RWPE2 (cell line): ENCODE measurements around the gene GNAT2.

Experiments used
- ATAC-seq: fragments of 200-7000 bp; cut with Tn5 transposase; 3 replicates; pipeline ENCODE4 v1.9.1; 2021; ENCODE audit warnings: low read depth
- DNase-seq: peaks from one replicate; pipeline ENCODE4 v3.0.0-alpha.2; 2020; ENCODE audit warnings: low spot score
- H3K27ac ChIP-seq: fragments of 450-650 bp; 2 replicates; pipeline ENCODE4 v1.5.1; 2017; ENCODE audit warnings: mild to moderate bottlenecking; ENCODE audit not compliant: poor library complexity, severe bottlenecking
- H3K27me3 ChIP-seq: fragments of 250-450 bp; sonication (Bioruptor Pico); 2 replicates; pipeline ENCODE4 v1.5.1; 2021; ENCODE audit warnings: mild to moderate bottlenecking, moderate library complexity; ENCODE audit not compliant: insufficient read depth, poor library complexity, severe bottlenecking
- H3K36me3 ChIP-seq: fragments of 250-450 bp; sonication (Bioruptor Pico); 2 replicates; pipeline ENCODE4 v1.5.1; 2020; ENCODE audit warnings: low read depth, mild to moderate bottlenecking, moderate library complexity
- H3K4me1 ChIP-seq: fragments of 250-450 bp; sonication (Bioruptor Pico); 2 replicates; pipeline ENCODE4 v1.5.1; 2021; ENCODE audit warnings: mild to moderate bottlenecking, moderate library complexity; ENCODE audit not compliant: insufficient read depth, poor library complexity, severe bottlenecking
- H3K4me3 ChIP-seq: fragments of 250-450 bp; sonication (Bioruptor Pico); 2 replicates; pipeline ENCODE4 v1.5.1; 2021; ENCODE audit warnings: mild to moderate bottlenecking, moderate library complexity; ENCODE audit not compliant: severe bottlenecking
- H3K9me3 ChIP-seq: fragments of 250-450 bp; sonication (Bioruptor Pico); 2 replicates; pipeline ENCODE4 v1.5.1; 2021; ENCODE audit warnings: mild to moderate bottlenecking, moderate library complexity; ENCODE audit not compliant: severe bottlenecking
- CTCF ChIP-seq: fragments of 450-650 bp; IDR thresholded peaks from one replicate; pipeline ENCODE4 v1.5.1; 2017; ENCODE audit warnings: mild to moderate bottlenecking, moderate library complexity; ENCODE audit not compliant: poor library complexity, severe bottlenecking

Gene GNAT2

GRCh38 chr1:109556563-109556962 is 62.9 kb downstream of the GNAT2 start:
- Histone ChIP-seq H3K9me3 (no peaks in the 10 kb centered on the region), H3K4me3 (no peak overlapping the region), H3K27ac (no peak overlapping the region), H3K36me3 (peaks cover 36% of the 10 kb centered on the region), H3K27me3 (no peaks in the 10 kb centered on the region), H3K4me1 (peaks cover 11% of the 10 kb centered on the region)
- TF ChIP-seq CTCF = no peak
- ATAC-seq (no peak), DNase-seq (no peak)
